ENCODE results near the gene STOM.

Gene STOM

DNA sequence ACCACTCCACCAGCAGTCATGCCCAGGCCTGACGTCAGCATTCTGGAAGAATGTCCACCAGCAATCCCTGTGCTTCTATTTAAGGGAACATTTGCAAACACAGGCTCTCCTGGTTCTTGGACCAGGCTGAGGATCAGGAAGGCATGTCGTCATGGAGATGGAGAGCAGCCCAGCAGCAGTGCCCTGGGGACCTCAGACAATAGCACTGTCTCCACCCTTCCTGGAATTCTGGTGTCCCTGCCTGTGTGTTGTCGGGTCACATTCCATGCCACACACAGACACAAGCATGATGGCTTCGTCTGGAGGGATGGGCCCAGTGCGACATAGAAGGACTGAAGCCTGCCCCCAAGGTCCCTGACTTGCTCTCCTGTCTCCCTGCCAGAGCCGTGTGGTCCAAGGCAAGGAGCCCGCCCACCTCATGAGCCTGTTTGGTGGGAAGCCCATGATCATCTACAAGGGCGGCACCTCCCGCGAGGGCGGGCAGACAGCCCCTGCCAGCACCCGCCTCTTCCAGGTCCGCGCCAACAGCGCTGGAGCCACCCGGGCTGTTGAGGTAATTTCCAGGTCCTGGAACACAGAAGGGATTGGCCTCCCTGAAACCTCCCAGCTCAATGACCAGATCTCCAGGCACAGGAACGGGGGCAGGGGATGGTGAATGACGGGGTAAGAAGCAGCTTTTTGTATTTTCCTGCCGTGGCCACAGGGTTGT is 43.8 kb downstream of the STOM start:
- Histone ChIP-seq H3K27me3 (ENCODE audit: insufficient read depth, low read length, poor library complexity) (peaks cover 2% of the 10 kb centered on the region), H3K27ac (ENCODE audit: low read length) (no peak overlapping the region), H3K9ac (ENCODE audit: low read depth, low read length) (no peak overlapping the region), H3K9me3 (ENCODE audit: insufficient read depth, low read length, severe bottlenecking) (no peaks in the 10 kb centered on the region), H3K36me3 (ENCODE audit: insufficient read depth, low read length) (no peaks in the 10 kb centered on the region), H3K4me2 (ENCODE audit: insufficient read depth, low read length) (no peak overlapping the region), H3K4me1 (ENCODE audit: insufficient read depth, low read length) (no peaks in the 10 kb centered on the region), H4K20me1 (ENCODE audit: insufficient read depth, low read length) (no peaks in the 10 kb centered on the region), H2AFZ (ENCODE audit: low read depth, low read length) (no peak overlapping the region), H3K4me3 (ENCODE audit: low read depth in 1 of 2, low read length in 2 of 2) (no peak overlapping the region), H3K79me2 (ENCODE audit: insufficient read depth, low read length) (no peaks in the 10 kb centered on the region)
- DNase-seq (no peak), ATAC-seq (ENCODE audit: insufficient read depth, low read depth) (no peak)
- TF ChIP-seq, protein P1, sequence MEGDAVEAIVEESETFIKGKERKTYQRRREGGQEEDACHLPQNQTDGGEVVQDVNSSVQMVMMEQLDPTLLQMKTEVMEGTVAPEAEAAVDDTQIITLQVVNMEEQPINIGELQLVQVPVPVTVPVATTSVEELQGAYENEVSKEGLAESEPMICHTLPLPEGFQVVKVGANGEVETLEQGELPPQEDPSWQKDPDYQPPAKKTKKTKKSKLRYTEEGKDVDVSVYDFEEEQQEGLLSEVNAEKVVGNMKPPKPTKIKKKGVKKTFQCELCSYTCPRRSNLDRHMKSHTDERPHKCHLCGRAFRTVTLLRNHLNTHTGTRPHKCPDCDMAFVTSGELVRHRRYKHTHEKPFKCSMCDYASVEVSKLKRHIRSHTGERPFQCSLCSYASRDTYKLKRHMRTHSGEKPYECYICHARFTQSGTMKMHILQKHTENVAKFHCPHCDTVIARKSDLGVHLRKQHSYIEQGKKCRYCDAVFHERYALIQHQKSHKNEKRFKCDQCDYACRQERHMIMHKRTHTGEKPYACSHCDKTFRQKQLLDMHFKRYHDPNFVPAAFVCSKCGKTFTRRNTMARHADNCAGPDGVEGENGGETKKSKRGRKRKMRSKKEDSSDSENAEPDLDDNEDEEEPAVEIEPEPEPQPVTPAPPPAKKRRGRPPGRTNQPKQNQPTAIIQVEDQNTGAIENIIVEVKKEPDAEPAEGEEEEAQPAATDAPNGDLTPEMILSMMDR (IDR thresholded peaks at IDR 0.05; ENCODE audit: borderline replicate concordance, extremely low read depth, low read length, poor library complexity, severe bottlenecking), result no peak
- no peak for TF ChIP-seq EZH2 (IDR thresholded peaks at IDR 0.05; ENCODE audit: borderline replicate concordance, low read depth, low read length, severe bottlenecking)

DNA sequence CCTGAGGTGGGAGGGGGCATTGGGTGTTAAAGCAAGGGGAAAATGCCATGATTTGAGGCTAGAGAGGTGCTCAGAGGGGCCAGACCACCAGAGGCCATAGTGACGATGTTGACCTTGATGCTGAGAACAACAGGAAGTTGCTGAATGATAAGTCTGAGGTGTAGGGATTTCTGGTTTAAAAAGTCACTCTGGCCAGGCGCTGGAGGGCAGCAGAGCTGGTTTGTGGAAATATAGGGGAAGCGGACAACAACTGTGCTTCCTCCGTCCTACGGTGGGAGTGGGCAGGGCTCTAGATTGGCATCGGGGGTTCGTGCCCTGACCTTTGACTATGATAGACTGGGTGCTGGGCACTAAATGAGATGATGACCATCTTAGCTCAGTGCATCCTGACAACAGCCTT is 44.7 kb downstream of the STOM start:
- Histone ChIP-seq H3K79me2 (ENCODE audit: insufficient read depth, low read length) (no peaks in the 10 kb centered on the region), H3K4me1 (ENCODE audit: insufficient read depth, low read length) (peaks cover 3% of the 10 kb centered on the region; the same call in 1 of the 2 replicates), H4K20me1 (ENCODE audit: insufficient read depth, low read length) (no peaks in the 10 kb centered on the region), H3K36me3 (ENCODE audit: insufficient read depth, low read length) (no peaks in the 10 kb centered on the region), H3K9me3 (ENCODE audit: insufficient read depth, low read length, severe bottlenecking) (no peaks in the 10 kb centered on the region), H3K4me2 (ENCODE audit: insufficient read depth, low read length) (no peak overlapping the region), H3K4me3 (ENCODE audit: low read depth in 1 of 2, low read length in 2 of 2) (no peak overlapping the region), H2AFZ (ENCODE audit: low read depth, low read length) (no peak overlapping the region), H3K27ac (ENCODE audit: low read length) (no peak overlapping the region), H3K27me3 (ENCODE audit: insufficient read depth, low read length, poor library complexity) (peaks cover 2% of the 10 kb centered on the region), H3K9ac (ENCODE audit: low read depth, low read length) (no peak overlapping the region)
- TF ChIP-seq, protein P1 (IDR thresholded peaks at IDR 0.05; ENCODE audit: borderline replicate concordance, extremely low read depth, low read length, poor library complexity, severe bottlenecking), result no peak
- no peak for TF ChIP-seq EZH2 (IDR thresholded peaks at IDR 0.05; ENCODE audit: borderline replicate concordance, low read depth, low read length, severe bottlenecking)
- ATAC-seq (ENCODE audit: insufficient read depth, low read depth), result no peak
- DNase-seq, result no peak

DNA sequence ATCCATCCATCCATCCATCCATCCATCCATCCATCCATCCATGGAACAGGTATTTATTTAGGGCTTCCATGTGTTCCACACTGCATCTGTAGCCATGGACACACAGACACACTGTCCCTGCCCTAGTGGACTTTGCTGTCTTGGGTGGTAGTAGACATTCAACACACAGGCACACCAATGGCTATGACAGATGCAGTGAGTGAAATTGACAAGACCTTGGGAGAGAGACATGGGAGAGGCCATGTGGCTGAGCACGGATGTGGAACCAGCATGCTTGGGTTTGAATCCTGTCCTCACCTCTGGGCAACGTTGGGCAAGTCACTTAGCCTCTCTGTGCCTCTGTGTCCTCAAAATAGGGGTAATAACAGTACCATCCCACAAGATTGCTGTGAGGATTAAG is 45.3 kb downstream of the STOM start:
- Histone ChIP-seq H2AFZ (ENCODE audit: low read depth, low read length) (no peak overlapping the region), H3K27ac (ENCODE audit: low read length) (no peak overlapping the region), H3K79me2 (ENCODE audit: insufficient read depth, low read length) (no peaks in the 10 kb centered on the region), H3K27me3 (ENCODE audit: insufficient read depth, low read length, poor library complexity) (peaks cover 2% of the 10 kb centered on the region), H4K20me1 (ENCODE audit: insufficient read depth, low read length) (no peaks in the 10 kb centered on the region), H3K9me3 (ENCODE audit: insufficient read depth, low read length, severe bottlenecking) (no peaks in the 10 kb centered on the region), H3K36me3 (ENCODE audit: insufficient read depth, low read length) (no peaks in the 10 kb centered on the region), H3K4me1 (ENCODE audit: insufficient read depth, low read length) (peaks cover 3% of the 10 kb centered on the region; the same call in 1 of the 2 replicates), H3K4me3 (ENCODE audit: low read depth in 1 of 2, low read length in 2 of 2) (no peak overlapping the region), H3K9ac (ENCODE audit: low read depth, low read length) (no peak overlapping the region), H3K4me2 (ENCODE audit: insufficient read depth, low read length) (no peak overlapping the region)
- no peak for TF ChIP-seq EZH2 (IDR thresholded peaks at IDR 0.05; ENCODE audit: borderline replicate concordance, low read depth, low read length, severe bottlenecking)
- TF ChIP-seq, protein P1 (IDR thresholded peaks at IDR 0.05; ENCODE audit: borderline replicate concordance, extremely low read depth, low read length, poor library complexity, severe bottlenecking), result no peak
- DNase-seq (no peak), ATAC-seq (ENCODE audit: insufficient read depth, low read depth) (no peak)
